GM23338 (cell line): Measurements from ENCODE around the gene NRIP1.

Experiments used
- CREB1 ChIP-seq: fragments of 250-450 bp; sonication (Bioruptor Pico); IDR thresholded peaks from 2 replicates; pipeline ENCODE4 v1.5.0; 2020; ENCODE audit warnings: low read depth, mild to moderate bottlenecking, moderate library complexity
- EZH2 ChIP-seq: fragments of 200-600 bp; sonication (generic); IDR thresholded peaks from one replicate; pipeline ENCODE4 v1.8.0; 2017; ENCODE audit warnings: antibody characterized with exemption, mild to moderate bottlenecking, low read depth; ENCODE audit not compliant: unreplicated experiment
- POLR2AphosphoS5 ChIP-seq: IDR thresholded peaks from 2 replicates; pipeline ENCODE4 v1.6.1; 2016; ENCODE audit warnings: antibody characterized with exemption, low read depth
- ZNF331 ChIP-seq: fragments of 250-450 bp; sonication (Bioruptor Pico); IDR thresholded peaks from 2 replicates; pipeline ENCODE4 v1.5.0; 2020; ENCODE audit warnings: low read depth, mild to moderate bottlenecking, moderate library complexity
- TF ChIP-seq, protein P1 (sequence below), 2 experiments: fragments of 200-600 bp in 1 of 2; sonication (generic) in 1 of 2; conservative IDR thresholded peaks; 2 replicates each; pipeline versions ENCODE4 v1.5.1 to v1.6.1; 2016 to 2017; ENCODE audit warnings: antibody characterized with exemption in 2 of 2, low read depth in 2 of 2, mild to moderate bottlenecking in 2 of 2, moderate library complexity in 1 of 2
- TF ChIP-seq, protein P2 (sequence below): IDR thresholded peaks from one replicate; pipeline ENCODE4 v1.6.1; 2018; ENCODE audit warnings: antibody characterized with exemption; ENCODE audit not compliant: unreplicated experiment

DNA sequence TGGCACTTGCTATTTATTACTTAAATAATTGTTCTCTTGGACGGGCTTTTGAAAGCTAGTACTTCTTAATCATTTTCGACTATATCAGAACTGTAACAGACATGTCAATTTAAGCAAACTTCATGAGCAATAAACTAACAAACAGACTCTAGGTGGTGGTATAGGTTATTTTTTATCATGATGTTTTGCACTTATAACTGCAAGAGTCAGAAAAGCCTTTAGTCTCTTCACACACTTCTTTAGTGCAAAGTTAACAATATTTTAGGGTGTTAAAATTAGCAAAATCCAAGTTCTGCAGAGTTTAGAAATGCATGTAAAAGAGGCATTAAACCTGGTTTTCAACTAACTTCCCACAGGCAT lies 2.2 kb downstream of the NRIP1 start:
- TF ChIP-seq, protein P1, sequence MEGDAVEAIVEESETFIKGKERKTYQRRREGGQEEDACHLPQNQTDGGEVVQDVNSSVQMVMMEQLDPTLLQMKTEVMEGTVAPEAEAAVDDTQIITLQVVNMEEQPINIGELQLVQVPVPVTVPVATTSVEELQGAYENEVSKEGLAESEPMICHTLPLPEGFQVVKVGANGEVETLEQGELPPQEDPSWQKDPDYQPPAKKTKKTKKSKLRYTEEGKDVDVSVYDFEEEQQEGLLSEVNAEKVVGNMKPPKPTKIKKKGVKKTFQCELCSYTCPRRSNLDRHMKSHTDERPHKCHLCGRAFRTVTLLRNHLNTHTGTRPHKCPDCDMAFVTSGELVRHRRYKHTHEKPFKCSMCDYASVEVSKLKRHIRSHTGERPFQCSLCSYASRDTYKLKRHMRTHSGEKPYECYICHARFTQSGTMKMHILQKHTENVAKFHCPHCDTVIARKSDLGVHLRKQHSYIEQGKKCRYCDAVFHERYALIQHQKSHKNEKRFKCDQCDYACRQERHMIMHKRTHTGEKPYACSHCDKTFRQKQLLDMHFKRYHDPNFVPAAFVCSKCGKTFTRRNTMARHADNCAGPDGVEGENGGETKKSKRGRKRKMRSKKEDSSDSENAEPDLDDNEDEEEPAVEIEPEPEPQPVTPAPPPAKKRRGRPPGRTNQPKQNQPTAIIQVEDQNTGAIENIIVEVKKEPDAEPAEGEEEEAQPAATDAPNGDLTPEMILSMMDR (conservative IDR thresholded peaks at IDR 0.05; ENCODE audit: low read depth in 2 of 2) = no peak
- TF ChIP-seq CREB1 (CRISPR knock-in tag) (no peak), POLR2AphosphoS5 (no peak), ZNF331 (CRISPR knock-in tag) (no peak), EZH2 (no peak)
- TF ChIP-seq, protein P2, sequence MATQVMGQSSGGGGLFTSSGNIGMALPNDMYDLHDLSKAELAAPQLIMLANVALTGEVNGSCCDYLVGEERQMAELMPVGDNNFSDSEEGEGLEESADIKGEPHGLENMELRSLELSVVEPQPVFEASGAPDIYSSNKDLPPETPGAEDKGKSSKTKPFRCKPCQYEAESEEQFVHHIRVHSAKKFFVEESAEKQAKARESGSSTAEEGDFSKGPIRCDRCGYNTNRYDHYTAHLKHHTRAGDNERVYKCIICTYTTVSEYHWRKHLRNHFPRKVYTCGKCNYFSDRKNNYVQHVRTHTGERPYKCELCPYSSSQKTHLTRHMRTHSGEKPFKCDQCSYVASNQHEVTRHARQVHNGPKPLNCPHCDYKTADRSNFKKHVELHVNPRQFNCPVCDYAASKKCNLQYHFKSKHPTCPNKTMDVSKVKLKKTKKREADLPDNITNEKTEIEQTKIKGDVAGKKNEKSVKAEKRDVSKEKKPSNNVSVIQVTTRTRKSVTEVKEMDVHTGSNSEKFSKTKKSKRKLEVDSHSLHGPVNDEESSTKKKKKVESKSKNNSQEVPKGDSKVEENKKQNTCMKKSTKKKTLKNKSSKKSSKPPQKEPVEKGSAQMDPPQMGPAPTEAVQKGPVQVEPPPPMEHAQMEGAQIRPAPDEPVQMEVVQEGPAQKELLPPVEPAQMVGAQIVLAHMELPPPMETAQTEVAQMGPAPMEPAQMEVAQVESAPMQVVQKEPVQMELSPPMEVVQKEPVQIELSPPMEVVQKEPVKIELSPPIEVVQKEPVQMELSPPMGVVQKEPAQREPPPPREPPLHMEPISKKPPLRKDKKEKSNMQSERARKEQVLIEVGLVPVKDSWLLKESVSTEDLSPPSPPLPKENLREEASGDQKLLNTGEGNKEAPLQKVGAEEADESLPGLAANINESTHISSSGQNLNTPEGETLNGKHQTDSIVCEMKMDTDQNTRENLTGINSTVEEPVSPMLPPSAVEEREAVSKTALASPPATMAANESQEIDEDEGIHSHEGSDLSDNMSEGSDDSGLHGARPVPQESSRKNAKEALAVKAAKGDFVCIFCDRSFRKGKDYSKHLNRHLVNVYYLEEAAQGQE = no peak
